Astrocyte of the spinal cord (primary cell): ENCODE results near the gene RAB30.

Source experiments
- DNase-seq: peaks from one replicate; pipeline ENCODE4 v3.0.0; 2011; ENCODE audit warnings: low read depth, low spot score
- H3K4me3 ChIP-seq: 2 replicates; pipeline ENCODE4 v1.5.1; 2011; ENCODE audit warnings: low read depth, mild to moderate bottlenecking, low read length, moderate library complexity
- CTCF ChIP-seq: IDR thresholded peaks from 2 replicates; pipeline ENCODE4 v1.5.1; 2012; ENCODE audit warnings: low read depth, mild to moderate bottlenecking, low read length, inconsistent platforms
- in situ Hi-C: cut with HindIII; loops from 2 replicates; pipeline ENCODE4 v1.10.0; 2017; ENCODE audit warnings: low sequenced_read_pairs

Gene RAB30

GRCh38 chr11:82986446-82986845 is 85.3 kb downstream of the RAB30 start:
- no peak for DNase-seq
- TF ChIP-seq CTCF: no peak
- H3K4me3 ChIP-seq: no peak overlapping the region
- in situ Hi-C loops: no loop called here

GRCh38 chr11:82981852-82982251 is 89.8 kb downstream of the RAB30 start:
- DNase-seq: no peak
- in situ Hi-C loops: no loop called here
- no peak overlapping the region for H3K4me3 ChIP-seq
- TF ChIP-seq CTCF: no peak

GRCh38 chr11:82980947-82981346 is 90.8 kb downstream of the RAB30 start:
- no peak for TF ChIP-seq CTCF
- no peak for DNase-seq
- in situ Hi-C loops: no loop called here
- H3K4me3 ChIP-seq: no peak overlapping the region

- in situ Hi-C loops: no loop called here
- no peak for TF ChIP-seq CTCF
- peak; percentile 68 for DNase-seq
- H3K4me3 ChIP-seq: no peak overlapping the region
Observed at GRCh38 chr11:82980292-82980691, 91.4 kb downstream of the RAB30 start.

- TF ChIP-seq CTCF: no peak
- no peak for DNase-seq
- in situ Hi-C loops: no loop called here
Observed at GRCh38 chr11:82979824-82980223, 91.9 kb downstream of the RAB30 start.

GRCh38 chr11:82978422-82979099 is 93.1 kb downstream of the RAB30 start:
- in situ Hi-C loops: no loop called here
- no peak overlapping the region for H3K4me3 ChIP-seq
- no peak for TF ChIP-seq CTCF
- DNase-seq: peak; percentile 84

More at GRCh38 chr11:82979824-82980223, 91.9 kb downstream of the RAB30 start:
- H3K4me3 ChIP-seq: no peak overlapping the region
